ENCODE measurements around the gene C1orf94.

DNA sequence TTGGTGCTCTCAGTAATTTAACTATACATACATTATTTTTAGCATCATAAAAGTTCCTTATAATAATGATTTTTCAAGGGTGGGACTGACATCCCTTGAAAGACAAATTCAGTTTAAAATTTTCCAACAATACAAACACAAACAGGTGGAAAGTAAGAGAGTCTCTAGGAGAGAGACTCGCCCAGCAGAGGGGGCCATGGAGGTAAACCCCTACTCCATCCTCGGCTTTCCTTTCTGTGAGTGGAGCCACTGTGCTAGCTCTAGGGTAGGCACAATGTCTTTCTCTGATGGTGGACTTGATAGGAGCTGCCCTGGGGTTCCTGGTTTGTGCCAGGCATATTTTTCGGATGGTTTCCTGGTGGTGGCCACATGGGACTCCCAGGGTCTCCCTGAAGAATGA, 20.0 kb upstream of the C1orf94 start:
- TF ChIP-seq, protein P1, sequence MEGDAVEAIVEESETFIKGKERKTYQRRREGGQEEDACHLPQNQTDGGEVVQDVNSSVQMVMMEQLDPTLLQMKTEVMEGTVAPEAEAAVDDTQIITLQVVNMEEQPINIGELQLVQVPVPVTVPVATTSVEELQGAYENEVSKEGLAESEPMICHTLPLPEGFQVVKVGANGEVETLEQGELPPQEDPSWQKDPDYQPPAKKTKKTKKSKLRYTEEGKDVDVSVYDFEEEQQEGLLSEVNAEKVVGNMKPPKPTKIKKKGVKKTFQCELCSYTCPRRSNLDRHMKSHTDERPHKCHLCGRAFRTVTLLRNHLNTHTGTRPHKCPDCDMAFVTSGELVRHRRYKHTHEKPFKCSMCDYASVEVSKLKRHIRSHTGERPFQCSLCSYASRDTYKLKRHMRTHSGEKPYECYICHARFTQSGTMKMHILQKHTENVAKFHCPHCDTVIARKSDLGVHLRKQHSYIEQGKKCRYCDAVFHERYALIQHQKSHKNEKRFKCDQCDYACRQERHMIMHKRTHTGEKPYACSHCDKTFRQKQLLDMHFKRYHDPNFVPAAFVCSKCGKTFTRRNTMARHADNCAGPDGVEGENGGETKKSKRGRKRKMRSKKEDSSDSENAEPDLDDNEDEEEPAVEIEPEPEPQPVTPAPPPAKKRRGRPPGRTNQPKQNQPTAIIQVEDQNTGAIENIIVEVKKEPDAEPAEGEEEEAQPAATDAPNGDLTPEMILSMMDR (IDR thresholded peaks at IDR 0.05): no peak
- TF ChIP-seq EZH2 (IDR thresholded peaks at IDR 0.05; ENCODE audit: borderline replicate concordance, insufficient read depth, low read depth, low read length, poor library complexity, severe bottlenecking): no peak
